WTC11 (cell line): ENCODE results near the gene PXN.

ENCODE experiments used
- ATF3 ChIP-seq: sonication (generic); formaldehyde crosslinking; conservative IDR thresholded peaks from 2 replicates; pipeline ENCODE4 v1.8.1; 2022; ENCODE audit warnings: mild to moderate bottlenecking, missing genetic modification reagents
- CDX4 ChIP-seq: fragments of 250-450 bp; sonication (Bioruptor Pico); IDR thresholded peaks from 2 replicates; pipeline ENCODE4 v1.9.0; 2021; ENCODE audit warnings: moderate library complexity, mild to moderate bottlenecking, inconsistent platforms, borderline replicate concordance
- CTCF ChIP-seq: fragments of 200-600 bp; IDR thresholded peaks from 2 replicates; pipeline ENCODE4 v1.8.0; 2022; ENCODE audit warnings: antibody characterized with exemption
- E2F1 ChIP-seq: sonication (generic); formaldehyde crosslinking; IDR thresholded peaks from 2 replicates; pipeline ENCODE4 v1.8.0; 2022; ENCODE audit warnings: mild to moderate bottlenecking, missing genetic modification reagents
- ETV6 ChIP-seq: sonication (generic); formaldehyde crosslinking; IDR thresholded peaks from 2 replicates; pipeline ENCODE4 v1.8.1; 2022; ENCODE audit warnings: mild to moderate bottlenecking, missing genetic modification reagents
- FOXP4 ChIP-seq: sonication (generic); formaldehyde crosslinking; IDR thresholded peaks from 2 replicates; pipeline ENCODE4 v1.8.0; 2022; ENCODE audit warnings: mild to moderate bottlenecking, missing genetic modification reagents
- MLX ChIP-seq: sonication (generic); formaldehyde crosslinking; IDR thresholded peaks from 2 replicates; pipeline ENCODE4 v1.8.1; 2023; ENCODE audit warnings: mild to moderate bottlenecking, missing genetic modification reagents, moderate library complexity
- RELA ChIP-seq: sonication (generic); formaldehyde crosslinking; IDR thresholded peaks from 2 replicates; pipeline ENCODE4 v1.8.1; 2022; ENCODE audit warnings: missing genetic modification reagents, mild to moderate bottlenecking, borderline replicate concordance
- SP1 ChIP-seq: sonication (generic); formaldehyde crosslinking; conservative IDR thresholded peaks from 2 replicates; pipeline ENCODE4 v1.8.1; 2022; ENCODE audit warnings: missing genetic modification reagents
- STAT6 ChIP-seq: sonication (generic); formaldehyde crosslinking; conservative IDR thresholded peaks from 2 replicates; pipeline ENCODE4 v1.8.1; 2023; ENCODE audit warnings: mild to moderate bottlenecking, low read depth, missing genetic modification reagents, moderate library complexity
- TEAD4 ChIP-seq: sonication (generic); formaldehyde crosslinking; IDR thresholded peaks from 2 replicates; pipeline ENCODE4 v1.8.0; 2022; ENCODE audit warnings: mild to moderate bottlenecking, missing genetic modification reagents
- USF1 ChIP-seq: sonication (generic); formaldehyde crosslinking; IDR thresholded peaks from 2 replicates; pipeline ENCODE4 v1.8.0; 2022; ENCODE audit warnings: mild to moderate bottlenecking, missing genetic modification reagents
- USF2 ChIP-seq: sonication (generic); formaldehyde crosslinking; IDR thresholded peaks from 2 replicates; pipeline ENCODE4 v1.8.1; 2023; ENCODE audit warnings: mild to moderate bottlenecking, missing genetic modification reagents, moderate library complexity
- ZBTB21 ChIP-seq: sonication (generic); formaldehyde crosslinking; IDR thresholded peaks from 2 replicates; pipeline ENCODE4 v1.8.1; 2023; ENCODE audit warnings: mild to moderate bottlenecking, missing genetic modification reagents, borderline replicate concordance

GRCh38 chr12:120260607-120261006 is 4.9 kb downstream of the PXN start:
- TF ChIP-seq E2F1 (CRISPR knock-in tag), result no peak
- TF ChIP-seq ETV6, result no peak
- TF ChIP-seq CTCF, result no peak
- no peak for TF ChIP-seq USF2 (CRISPR knock-in tag)
- TF ChIP-seq RELA, result no peak
- no peak for TF ChIP-seq TEAD4 (CRISPR knock-in tag)
- TF ChIP-seq FOXP4 (CRISPR knock-in tag), result no peak
- no peak for TF ChIP-seq STAT6 (CRISPR knock-in tag)
- no peak for TF ChIP-seq MLX (CRISPR knock-in tag)
- TF ChIP-seq ATF3 (CRISPR knock-in tag), result no peak
- TF ChIP-seq ZBTB21 (CRISPR knock-in tag), result no peak
- TF ChIP-seq CDX4, result no peak
- no peak for TF ChIP-seq SP1 (CRISPR knock-in tag)
- TF ChIP-seq USF1, result no peak
